Body of pancreas (tissue), 4 donors: ENCODE data around the gene HAUS3.

Experiments used
- POLR2A ChIP-seq, 3 donors: fragments of 450-650 bp; IDR thresholded peaks; one replicate each; pipeline ENCODE4 v1.6.1; 2016; ENCODE audit warnings: antibody characterized with exemption in 3 of 3, mild to moderate bottlenecking in 2 of 3
- TF ChIP-seq, protein P1 (sequence below), 7 experiments: fragments of 450-650 bp in 4 of 7; fragments of 200-600 bp in 3 of 7; sonication (generic) in 3 of 7; IDR thresholded peaks; one replicate each; pipeline ENCODE4 v1.5.1; 2016 to 2019; ENCODE audit warnings: antibody characterized with exemption in 7 of 7

DNA sequence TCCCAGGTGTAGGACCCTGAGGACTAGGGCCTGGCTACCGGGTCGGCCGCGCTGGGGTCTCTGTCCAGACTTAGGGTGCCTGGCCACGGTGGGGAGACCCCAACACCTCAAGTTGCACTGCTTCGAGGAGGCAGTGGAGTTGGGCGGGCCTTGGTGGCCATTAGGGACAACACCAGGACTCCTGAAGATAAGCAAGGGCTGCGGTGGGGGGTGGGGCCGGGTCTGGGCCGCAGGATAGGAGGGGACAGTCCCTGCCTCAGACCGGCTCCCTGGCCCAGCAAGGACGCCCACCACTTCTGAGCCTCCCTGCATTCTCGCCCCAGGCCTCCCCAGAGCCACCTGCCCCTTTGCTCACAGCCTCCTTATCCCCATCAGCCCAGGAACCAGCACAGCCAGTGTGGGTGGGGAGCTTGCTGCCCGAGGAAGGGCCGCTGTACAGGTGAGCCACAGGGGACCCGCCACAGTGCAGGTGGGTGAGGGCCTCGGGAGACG lies 25.4 kb upstream of the HAUS3 start:
- TF ChIP-seq, protein P1, sequence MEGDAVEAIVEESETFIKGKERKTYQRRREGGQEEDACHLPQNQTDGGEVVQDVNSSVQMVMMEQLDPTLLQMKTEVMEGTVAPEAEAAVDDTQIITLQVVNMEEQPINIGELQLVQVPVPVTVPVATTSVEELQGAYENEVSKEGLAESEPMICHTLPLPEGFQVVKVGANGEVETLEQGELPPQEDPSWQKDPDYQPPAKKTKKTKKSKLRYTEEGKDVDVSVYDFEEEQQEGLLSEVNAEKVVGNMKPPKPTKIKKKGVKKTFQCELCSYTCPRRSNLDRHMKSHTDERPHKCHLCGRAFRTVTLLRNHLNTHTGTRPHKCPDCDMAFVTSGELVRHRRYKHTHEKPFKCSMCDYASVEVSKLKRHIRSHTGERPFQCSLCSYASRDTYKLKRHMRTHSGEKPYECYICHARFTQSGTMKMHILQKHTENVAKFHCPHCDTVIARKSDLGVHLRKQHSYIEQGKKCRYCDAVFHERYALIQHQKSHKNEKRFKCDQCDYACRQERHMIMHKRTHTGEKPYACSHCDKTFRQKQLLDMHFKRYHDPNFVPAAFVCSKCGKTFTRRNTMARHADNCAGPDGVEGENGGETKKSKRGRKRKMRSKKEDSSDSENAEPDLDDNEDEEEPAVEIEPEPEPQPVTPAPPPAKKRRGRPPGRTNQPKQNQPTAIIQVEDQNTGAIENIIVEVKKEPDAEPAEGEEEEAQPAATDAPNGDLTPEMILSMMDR (IDR thresholded peaks at IDR 0.05): no peak
- TF ChIP-seq POLR2A (IDR thresholded peaks at IDR 0.05): no peak
